ENCODE measurements around the gene CDK5.

The CDK5 gene

DNA sequence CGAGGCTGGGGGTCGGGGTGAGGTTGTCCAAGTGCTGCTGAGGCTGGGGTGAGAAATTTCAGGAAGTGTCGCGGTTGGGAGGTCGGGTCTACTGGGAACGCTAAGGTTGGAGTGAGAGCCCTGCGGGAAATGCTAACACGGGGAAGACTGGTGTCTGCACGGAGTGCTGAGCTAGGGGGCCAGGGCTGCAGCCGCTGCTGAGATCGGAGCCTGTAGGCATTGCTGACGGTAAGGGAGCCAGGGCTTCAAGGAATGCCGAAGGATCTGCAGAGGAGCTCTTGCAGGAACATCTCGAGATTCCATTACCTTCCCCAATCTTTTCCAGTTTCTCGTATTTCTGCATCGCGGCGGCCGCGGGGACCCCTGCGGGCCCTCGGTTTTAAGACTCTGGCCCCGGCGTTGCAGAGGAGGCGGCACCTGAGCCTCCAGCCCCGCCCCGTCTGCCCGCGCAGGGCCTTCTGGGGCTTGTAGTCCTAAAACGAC is at the start of gene CDK5:
CDK5 (minus strand) TSS at position 392 of the 483 bp plus-strand sequence; CDS start at position 343, 49 bp downstream.
- no peak for DNase-seq

DNA sequence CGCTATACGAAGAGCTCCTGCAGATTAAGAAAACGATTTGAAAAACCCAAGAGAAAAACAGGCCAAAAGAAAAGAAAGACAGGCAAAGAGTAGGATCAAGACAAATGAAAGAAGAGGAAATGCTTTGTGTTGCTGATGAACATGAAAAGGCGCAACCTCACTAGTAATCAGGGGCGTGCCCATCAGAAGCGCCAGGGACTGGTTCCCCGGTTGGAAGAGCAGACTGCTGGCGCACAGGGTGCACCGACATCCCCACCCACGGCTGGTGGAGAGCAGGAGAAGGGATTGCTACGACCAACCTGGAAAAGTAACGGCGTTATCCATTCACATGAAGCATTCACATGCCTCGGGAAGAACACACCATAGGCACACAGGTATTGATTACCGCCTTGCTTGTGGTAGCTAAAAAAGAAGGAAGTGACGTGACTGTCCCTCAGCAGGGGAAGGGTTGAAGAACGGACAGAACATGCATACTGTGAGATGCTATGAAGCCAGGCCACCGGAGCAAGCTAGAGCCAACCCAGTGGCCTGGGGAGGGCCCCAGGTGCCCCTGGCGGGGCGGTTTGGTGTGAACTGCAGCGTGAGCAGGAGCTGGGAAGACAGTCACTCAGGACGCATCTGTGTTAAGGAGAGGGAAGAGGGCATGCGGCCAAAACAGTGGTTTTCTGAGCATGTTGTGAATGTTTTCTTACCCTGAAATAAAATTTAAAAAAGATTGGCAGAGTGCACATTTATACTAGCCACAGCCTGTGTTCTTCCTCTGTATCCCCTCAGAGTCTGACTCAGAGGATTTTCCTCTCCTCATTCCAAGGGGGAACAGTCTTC is 46.9 kb upstream of the CDK5 start:
- DNase-seq, result no peak

DNA sequence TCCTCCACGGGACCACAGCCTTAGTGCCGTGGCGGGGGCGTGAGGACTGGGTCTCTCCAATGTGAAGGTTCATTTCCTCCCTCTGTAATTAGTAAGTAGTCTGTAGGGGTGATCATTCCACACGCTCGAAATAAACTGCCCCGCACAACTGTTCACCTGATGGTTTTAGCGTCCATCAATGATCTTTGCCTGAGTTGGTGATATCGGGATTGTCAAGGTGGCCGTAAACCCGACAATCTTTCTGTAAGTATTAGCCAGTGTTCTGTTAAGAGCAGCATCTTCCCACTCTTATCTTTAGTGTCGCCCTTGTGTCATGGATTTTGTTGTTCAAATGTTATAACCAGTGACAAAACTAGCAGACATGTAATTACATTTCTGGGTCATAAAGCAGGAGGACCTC is 46.3 kb upstream of the CDK5 start:
- DNase-seq, result no peak

DNA sequence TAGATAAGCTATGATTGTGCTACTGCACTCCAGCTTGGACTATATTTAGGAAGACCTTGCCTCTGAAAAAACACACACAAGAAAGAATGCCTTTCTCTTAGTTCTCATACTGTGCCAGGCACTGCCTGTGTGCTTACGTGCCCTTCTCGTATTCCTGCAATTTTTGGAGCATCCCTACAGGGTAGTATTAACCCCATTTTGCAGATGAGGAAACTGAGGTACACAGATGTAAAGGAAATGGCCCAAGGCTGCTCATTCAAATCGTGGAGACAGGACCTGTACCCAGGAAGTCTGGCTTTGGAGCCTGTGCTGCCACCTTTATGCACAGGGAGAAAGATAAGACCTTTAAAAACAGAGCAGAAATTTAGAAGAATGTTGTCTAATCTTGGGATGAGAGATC is 45.3 kb upstream of the CDK5 start:
- no peak for DNase-seq

DNA sequence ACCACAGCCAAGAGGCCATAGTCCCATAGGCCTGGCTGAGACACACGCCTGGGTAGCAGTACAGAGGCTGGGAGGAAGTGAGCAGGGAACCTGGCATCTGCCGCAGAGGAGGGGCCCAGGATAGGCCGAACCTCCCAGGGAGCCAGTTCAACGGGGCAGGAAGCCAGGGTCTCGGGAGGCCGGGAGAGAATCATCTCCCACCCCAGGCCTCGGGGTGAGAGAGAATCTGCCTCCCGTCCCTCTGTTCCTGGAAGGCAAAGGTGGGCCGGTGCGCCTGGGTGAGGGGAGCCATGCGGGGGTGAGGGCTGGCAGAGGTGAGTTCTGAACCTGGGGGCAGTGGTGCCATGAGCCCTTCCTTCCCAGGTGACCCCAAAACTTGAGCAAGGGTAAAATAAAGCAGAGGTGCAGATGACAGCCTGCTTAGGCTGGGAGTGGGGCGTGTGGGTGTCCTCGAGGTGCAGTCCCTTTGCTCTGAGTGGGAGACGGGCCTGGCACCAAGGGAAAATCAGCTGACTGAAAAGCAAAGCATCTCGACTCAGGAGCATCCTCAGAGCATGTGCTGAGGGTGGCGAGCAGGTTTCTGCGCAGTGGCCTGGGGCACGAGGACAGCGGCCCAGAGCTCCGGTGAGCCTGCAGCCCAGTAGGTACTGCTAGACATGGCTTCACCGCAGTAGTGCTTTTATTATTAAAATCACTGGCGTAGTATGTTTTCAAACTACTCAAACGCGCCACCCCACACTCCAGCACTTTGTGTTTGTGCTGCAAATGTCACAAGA is 44.1 kb upstream of the CDK5 start:
- no peak for DNase-seq

DNA sequence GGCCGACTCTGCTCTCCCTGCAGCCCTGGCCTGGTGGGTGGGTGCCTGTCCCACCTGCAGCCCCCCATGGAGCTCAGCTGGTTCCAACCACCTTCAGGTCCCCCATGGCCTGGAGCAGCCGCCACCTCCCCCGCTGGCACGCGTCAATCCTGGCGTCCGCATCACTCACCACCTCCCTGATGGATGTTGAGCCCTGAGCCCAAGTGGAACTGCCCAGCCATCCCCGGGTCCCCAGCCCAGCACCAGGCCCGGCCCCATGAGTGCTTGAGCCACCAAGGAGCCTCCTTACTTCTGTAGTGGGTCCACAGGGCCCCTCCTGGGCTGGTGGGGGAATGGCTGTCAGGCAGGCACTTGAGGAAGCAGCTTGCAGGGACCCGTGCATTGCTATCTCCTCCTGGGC is 43.2 kb upstream of the CDK5 start:
- DNase-seq, result no peak

DNA sequence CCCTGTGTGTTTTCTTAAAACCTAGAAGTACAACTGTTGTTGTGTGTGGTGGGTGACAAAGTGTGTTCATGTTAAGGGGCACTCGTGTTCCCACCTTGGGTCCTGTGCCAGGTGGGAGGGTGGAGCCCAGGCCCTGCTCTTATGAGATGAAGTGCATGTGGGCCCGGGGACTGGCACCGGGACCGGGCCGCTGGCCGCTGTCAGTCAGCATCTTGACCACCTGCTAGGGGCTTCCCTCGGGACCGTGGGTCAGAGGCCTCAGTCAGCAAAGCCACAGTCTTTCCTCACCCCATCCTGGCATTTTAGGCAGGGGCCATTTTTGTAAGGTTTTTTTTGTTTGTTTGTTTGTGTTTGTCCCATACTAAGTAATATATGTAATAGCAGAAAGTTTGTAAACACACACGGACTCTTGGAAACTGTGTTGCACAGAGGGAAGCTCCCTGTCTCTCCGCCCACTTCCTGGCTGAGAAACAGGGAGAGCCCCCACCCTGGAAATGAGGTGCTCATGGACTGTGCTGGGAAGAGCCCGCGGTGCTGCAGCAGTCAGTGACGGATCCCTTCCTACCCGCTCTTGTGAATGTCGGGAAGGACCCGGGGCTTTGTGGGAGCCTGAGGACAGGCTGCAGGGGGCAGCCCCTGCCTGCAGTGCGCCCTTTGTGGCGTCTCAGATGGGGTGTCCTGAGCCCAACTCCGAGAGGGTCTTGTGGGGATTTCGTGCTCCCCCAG is 42.0 kb upstream of the CDK5 start:
- DNase-seq, result no peak

DNA sequence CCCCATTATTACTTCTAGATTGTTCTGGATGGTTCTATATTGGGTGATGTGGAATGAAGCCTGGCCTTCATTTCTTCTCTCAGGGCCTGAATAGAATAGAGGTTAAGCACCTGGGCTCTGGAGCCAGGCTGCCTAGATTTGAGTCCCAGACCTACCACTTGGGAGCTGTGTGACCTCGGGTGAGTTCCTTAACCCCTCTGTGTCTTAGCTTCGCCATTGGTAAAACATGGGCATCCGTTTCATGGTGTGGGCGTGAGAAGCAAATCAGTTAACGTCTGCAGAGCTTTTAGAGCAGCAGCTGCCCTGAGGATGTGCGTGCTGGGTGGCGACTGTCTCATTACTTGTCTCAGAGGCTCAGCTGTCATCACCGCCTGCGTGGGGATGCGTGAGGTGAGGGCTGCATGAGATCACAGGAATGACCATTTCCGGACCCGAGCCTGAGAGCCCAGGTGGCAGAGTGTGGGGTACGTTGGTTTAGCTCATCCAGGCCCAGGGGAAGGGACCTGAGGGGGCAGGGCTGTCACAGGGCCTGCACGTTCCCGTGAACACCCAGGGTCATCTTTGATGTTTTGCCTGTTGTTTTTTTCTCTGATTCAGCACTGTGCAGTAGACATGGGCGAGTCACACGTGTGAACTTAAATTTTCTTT is 38.3 kb upstream of the CDK5 start:
- DNase-seq, result no peak

DNA sequence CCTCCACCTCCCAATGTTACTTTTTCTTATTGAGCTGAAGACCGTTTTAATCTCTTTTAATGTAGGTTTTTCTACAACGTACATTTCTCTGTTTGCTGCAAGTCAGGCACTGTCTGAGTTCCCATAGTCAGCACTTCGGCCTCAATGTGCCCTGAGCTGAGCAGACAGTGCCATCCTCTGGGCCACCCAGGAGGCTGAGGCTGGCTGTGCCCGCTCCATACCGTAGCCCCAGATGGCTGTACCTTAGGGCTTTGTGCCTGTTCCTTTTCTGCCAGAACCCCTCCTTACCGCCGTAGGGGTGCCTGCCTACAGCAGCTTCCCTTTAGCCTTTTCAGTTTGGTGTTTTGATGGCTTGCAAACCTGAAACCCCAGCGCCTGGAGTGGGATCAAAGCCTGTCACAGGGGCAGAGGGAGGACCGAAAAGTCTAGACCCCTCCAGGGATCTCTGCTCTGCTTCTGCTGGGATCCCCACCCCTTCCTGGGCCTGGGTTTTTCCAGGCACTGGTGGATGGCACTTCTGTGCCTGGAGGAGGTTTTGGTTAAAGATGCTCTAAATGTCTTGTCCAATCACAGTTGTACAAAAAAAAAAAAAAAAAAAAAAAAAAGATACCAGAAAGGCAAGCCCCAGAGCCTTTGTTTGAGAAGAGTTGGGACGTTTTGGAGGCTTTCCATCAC is 37.6 kb upstream of the CDK5 start:
- DNase-seq, result no peak

DNA sequence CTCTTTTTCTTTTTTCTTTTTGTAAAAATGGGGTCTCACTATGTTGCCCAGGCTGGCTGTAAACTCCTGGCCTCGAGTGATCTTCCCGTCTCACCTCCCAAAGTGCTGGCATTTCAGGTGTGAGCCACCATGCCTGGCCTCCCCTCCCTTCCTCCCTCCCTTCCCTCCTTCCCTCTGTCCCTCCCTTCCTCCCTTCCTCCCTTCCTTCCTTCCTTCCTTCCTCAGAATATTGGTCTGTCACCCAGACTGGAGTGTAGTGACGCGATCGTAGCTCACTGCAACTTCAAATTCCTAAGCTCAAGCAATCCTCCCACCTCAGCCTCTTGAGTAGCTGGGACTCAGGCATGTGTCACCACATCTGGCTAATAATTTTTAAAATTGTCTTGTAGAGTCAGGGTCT is 37.0 kb upstream of the CDK5 start:
- DNase-seq, result no peak

DNA sequence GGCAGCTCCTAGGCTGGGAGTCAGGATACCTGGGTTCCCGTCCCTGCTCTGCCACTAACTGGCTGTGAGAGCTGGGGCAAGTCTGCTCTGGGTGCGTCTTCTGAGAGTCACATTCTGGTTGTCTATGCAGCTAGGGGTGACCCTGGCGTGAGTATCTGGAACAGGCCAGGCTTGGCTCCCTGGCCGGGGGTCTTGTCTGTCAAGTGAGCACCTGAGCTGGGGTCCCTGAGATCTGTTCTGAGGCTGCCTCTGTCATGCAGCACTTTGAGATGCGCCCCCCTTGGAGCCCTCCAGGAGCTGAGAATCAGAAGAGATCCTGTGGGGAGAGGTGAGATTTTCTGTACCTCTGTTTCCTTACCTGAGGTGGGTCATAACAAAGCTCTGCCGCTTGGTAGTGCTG is 36.1 kb upstream of the CDK5 start:
- DNase-seq, result no peak

DNA sequence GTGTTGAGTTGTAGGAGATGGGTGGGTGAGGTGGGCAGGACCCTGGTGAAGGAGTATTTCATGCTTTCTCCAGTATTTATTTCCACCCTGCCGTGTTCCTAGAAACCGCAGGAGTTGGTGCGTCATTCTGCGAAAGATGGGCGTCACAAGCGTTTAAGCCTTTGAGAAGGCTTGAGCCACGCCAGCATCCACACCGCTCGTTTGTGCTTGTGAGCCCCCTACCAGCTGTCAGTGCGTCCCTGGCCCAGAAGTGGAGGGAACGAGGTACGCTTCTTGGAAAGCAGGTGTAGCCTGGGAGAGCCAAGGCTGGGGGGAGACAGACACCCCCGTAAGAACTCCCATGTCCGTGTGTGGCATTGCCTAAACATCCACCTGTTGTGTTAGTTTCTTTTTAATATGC is 34.3 kb upstream of the CDK5 start:
- no peak for DNase-seq

DNA sequence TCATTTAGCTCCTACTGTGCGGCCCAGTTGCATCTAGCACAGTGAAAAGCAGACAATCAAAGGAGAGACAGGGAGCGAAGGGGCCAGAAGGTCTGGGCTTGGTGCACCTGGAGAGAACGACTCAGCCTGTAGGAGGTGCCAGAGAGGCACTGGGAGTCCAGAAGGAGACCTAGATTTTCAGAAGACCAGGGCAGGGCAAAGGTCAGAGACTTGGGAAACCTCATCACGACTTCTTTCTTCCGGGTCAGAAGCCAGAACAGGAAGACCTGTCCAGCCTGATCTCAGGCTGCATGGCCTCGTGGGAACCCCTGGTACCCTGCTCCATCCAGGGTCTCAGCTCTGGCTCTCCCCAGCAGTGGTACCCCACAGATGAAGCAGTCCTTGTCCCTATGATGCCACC is 33.7 kb upstream of the CDK5 start:
- no peak for DNase-seq

DNA sequence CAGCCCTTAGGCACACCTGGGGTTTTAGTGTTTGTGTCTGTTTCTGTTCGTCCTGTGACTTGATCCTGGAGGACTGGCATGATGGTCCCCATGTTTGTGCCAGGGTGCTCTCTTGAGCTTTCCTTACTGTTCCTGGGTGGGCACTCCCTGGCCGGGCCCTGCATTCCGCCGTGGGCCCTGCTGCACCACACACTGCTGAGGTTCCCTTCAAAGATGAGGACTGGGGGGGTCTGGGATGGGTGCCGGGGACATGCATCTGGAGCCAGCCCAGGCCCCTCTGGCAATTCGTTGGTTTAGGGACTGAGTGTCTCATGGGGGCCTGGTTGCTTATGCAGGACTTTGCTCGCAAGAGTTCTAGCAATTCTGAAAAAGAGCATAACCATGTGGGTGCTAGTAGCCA is 33.3 kb upstream of the CDK5 start:
- DNase-seq, result no peak

DNA sequence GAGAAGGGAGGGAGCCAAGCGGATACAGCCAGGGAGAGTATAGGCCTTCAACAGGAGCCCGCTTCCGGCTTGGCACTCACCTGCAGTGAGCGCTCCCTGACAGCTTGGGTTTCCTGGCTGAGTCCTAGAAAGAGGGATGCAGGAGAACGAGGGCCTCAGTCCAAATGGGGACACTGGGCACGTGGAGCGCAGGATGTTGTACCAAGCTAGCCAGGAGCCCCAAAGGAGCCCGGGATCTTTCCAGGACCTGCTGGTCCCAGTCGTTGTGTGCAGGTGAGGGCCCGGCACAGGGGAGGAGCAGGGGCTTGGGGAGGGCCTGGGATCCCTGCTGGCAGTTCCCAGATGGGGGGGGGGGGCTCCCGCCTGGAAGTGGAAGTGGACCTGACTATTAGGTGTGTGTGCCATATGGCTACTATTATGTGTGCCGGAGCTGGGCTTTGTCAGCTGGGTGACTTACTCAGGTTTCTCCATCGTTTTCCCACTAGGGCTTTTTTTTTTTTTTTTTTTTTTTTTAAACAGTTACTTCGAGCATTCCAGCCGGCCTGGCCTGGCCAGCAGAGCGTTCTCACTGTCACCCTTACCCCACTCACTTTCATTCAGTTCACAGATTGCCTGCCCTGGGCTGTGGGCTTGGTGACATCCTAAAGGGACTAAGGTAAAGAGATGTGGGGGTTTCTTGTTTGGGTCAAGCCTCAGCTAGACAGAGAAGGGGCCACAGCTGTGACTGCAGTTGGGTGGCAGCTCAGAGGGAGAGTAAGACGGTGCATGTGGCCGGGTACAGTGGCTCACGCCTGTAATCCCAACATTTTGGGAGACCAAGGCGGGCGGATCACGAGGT is 32.4 kb upstream of the CDK5 start:
- no peak for DNase-seq

DNA sequence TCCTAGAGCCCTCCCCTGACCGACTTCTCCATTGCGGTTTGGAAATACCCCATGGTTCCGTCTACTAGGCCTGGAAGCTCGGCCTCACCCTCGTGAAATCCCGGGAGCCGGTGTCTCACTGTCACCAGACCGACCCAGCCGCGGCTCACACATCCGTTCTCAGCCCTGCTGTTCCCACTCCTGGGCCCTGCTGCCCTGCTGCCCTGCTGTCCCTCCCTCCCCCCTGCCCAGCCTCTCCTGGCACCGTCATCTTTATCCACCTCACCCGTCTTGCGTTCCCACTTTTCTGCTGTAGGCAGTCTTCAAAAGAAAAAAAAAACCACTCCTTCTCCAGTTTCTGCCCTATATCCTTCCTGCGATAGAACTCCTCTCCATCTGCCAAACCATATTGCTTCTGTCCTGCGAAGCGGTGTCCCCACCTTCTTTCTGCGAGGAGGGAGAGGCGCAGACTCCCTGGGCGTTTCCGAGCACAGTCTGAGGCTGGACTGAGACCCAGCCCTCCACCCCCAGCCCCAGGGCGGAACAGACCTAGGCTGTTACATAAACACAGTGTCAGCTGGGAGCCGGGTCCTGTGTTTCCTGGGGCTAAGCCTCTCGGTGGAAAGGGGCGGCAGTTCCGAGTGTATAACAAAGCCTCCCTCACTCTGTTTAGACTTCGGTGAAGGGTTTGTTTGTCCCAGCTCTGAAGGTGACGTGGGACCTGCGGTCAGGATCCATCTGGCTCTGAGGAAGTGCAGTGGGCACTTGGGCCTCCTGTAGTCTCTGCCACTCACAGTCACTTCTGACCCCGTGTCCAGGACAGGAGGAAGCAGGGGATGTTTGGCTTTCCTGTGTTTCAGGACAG is 31.4 kb upstream of the CDK5 start:
- DNase-seq, result peak; percentile 79

DNA sequence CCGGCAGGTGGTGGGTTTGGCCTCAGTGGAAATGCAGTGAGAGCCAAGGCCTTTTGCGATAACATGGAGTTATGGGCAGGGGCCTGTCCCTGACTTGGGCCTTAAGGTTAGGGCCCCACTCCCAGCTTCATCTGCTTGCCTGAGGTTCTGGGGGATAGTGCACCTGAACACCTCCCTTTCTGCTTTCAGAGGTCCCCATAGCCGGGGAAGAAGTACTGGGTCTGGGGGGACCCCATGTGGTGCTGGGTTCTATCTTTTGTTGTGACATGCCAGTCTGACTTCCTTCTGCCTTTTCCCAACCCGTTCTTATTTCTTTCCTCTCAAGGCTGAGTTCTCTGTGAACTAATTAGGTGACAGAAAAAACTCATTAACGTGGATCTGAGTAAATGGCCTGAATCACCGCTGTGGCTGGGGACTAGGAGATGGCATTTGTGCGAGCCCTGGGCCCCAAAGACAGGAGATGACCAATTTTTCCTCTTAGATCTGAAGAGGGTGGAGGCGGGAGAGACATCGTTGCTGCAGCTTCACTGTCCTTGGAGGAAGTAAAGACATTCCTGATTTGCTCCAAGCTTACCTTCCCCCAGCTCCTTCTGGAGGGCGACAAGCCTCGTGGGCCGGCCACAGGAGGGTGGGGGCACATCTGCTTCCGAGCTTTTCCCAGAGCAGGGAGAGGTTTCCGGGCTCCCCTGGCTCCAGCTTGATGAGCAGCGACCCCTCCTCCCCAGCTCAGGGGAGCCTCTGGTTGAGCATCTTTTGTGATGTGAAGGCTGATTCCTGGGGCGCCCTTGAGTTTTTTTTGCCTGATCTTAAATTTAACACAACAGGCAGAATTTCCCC is 30.5 kb upstream of the CDK5 start:
- no peak for DNase-seq

DNA sequence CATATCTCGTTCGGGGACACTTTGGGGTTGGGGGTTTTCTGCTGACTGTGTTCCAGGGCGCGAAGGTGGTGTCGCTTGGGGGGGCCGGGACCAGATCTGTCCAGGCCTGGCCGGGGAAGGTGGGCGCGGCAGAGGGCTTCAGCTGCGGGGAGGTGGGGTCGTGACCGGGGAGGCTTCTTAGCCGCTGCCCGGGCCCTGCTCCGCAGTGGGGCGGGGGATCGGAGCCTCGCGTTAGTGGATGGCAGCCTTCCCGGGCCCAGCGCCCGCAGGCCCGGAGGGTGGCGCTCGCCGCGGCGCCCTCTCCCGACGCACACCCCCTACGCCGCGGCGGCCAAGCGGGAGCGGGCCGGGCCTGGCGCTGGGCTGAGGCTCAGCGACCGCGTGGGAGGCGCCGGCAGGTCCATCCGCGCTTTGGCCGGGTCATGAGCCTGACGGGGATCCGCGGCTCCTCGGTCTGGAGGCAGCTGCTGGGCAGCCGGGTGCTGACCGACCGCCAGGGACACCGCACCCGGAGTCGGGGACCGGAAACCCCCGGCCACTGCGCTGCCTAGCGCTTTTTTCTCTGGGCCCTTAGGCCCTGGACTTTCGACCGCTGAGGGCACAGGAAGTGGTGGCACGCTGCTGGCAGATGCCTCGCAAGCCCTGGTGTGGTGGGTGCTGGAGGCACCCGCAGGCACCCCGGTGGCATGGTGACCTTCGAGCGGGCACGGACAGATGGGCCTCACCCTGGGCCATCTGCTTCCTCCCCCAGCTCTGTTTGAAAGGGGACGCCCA is 29.7 kb upstream of the CDK5 start:
- DNase-seq, result no peak

DNA sequence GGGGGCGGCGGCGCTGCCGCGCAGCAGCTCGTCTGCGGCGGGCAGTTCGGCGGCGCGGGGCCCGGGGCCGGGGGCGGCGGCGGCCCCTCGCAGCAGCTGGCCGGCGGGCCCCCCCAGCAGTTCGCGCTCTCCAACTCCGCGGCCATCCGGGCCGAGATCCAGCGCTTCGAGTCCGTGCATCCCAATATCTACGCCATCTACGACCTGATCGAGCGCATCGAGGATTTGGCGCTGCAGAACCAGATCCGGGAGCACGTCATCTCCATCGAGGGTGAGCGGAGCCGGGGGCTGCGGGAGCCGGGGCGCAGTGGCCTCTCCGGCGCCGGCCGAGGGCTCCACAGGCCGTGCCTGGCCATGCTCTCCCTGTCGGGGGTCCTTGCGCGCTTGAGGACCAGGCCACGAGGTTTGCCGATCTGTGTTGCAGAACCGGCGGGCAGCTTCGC is 29.1 kb upstream of the CDK5 start:
- DNase-seq, result no peak

All from left hindlimb (tissue), 1 donor.